Stimulated activated CD4-positive, alpha-beta T cell treated with anti-CD3 and anti-CD28 coated beads, Interleukin-2, amount 100 ng/mL, for 24 hours (primary cell): ENCODE data around the gene DOCK8.

ENCODE experiments used
- DNase-seq, 2 donors: peaks; one replicate each; pipeline ENCODE4 v3.0.0-alpha.2; 2020

DOCK8 gene

DNA sequence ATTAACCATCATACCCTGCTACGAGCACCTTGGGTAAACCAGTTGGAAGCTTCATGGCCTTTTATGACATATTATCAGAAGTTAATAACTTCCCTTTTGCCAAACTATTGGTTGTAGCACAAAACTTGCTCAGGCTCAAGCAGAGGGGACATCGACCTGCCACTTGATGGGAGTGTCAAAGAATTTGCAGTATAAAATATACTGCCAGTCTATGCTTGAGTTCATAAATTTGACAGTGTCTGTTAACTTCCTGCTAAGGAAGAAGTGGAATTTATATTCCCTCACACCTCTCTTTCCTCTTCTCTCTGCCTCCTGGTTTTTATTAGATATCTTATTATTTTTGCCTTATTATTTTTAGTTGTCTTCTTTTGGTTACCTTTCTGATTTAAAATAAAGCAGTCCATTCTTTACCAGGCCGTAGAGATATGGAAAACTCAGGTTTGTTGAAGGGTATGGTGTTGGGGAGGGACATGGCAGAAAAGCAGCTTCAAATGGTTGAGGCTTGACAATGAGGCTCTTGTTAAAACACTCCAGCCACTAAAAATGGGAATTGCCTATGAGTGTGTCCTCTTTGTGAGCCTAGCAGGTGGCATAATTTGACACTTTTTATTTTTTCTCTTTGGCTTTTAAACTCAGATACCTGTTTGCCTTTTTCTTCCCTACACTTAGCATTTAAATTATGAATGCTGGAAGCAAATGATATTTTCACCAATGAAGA lies 298.0 kb downstream of the DOCK8 start:
- no peak for DNase-seq
